H1 (cell line): ENCODE results near the gene ABHD4. TPM values are rescaled to one million over a fixed set of nuclear protein-coding genes. Genes with fewer than 3 reads are reported as not detected.
A peak's percentile ranks its signal among the peaks of the same experiment; 100 is the strongest.
"Not testable (repeated sequence)": the region's sequence is repeated elsewhere in the genome, so short reads cannot be mapped to it uniquely, and the experiment has no call there.

Source experiments
- CTCF ChIA-PET: fragments of 300-600 bp; sonication (Branson Sonifier 250); formaldehyde crosslinking; loops from one replicate; lab custom pipeline; 2021; ENCODE audit not compliant: partially characterized antibody; lab: Charles Lee
- POLR2A ChIA-PET: fragments of 300-600 bp; sonication (Branson Sonifier 250); formaldehyde crosslinking; loops from one replicate; lab custom pipeline; 2021; ENCODE audit warnings: inconsistent platforms; ENCODE audit not compliant: partially characterized antibody; lab: Charles Lee
- DNase-seq, 2 experiments: peaks; one replicate each; pipeline versions ENCODE4 v3.0.0 to v3.0.0-alpha.2; 2010 to 2022; ENCODE audit warnings: low spot score in 2 of 2, low read depth in 1 of 2, mixed read lengths in 1 of 2
- FAIRE-seq: peaks from 2 replicates; lab custom pipeline; 2011; peaks lifted over from hg19 to GRCh38; lab: Jason Lieb, UNC
- H2AFZ ChIP-seq: 2 replicates; pipeline ENCODE4 v1.8.1; 2012; ENCODE audit warnings: low read length, inconsistent platforms
- H2AK5ac ChIP-seq: 2 replicates; pipeline ENCODE4 v1.6.1; 2013; ENCODE audit warnings: low read depth, low read length
- H2BK120ac ChIP-seq: replicated peaks from 2 replicates; pipeline ENCODE3; 2013; ENCODE audit warnings: low read depth, low read length, inconsistent platforms
- H2BK12ac ChIP-seq: 2 replicates; pipeline ENCODE4 v1.6.1; 2013; ENCODE audit warnings: low read depth, low read length
- H2BK15ac ChIP-seq: 2 replicates; pipeline ENCODE4 v1.6.1; 2013; ENCODE audit warnings: low read length
- H2BK20ac ChIP-seq: 2 replicates; pipeline ENCODE4 v1.6.1; 2013; ENCODE audit warnings: low read length
- H2BK5ac ChIP-seq: 2 replicates; pipeline ENCODE4 v1.6.1; 2013; ENCODE audit warnings: low read depth, low read length
- H3K14ac ChIP-seq: 2 replicates; pipeline ENCODE4 v1.6.1; 2013; ENCODE audit warnings: inconsistent platforms; ENCODE audit not compliant: insufficient read length
- H3K18ac ChIP-seq: 2 replicates; pipeline ENCODE4 v1.6.1; 2013; ENCODE audit warnings: low read length; ENCODE audit errors: extremely low read depth
- H3K23ac ChIP-seq: 2 replicates; pipeline ENCODE4 v1.6.1; 2013; ENCODE audit warnings: inconsistent platforms; ENCODE audit not compliant: insufficient read length
- H3K23me2 ChIP-seq: 2 replicates; pipeline ENCODE4 v1.6.1; 2013; ENCODE audit warnings: low read depth, low read length
- H3K27ac ChIP-seq: 2 replicates; pipeline ENCODE4 v1.6.1; 2011; ENCODE audit warnings: low read depth, low read length, inconsistent platforms
- H3K27me3 ChIP-seq, 4 experiments: replicated peaks in 1 of 4; 1 replicate in 1 of 4; 2 replicates in 3 of 4; pipeline versions ENCODE4 v1.6.1 to v1.8.1; 2011 to 2013; ENCODE audit warnings: low read length in 3 of 4, mild to moderate bottlenecking in 3 of 4, inconsistent platforms in 2 of 4, mixed read lengths in 2 of 4, moderate library complexity in 1 of 4; ENCODE audit not compliant: control insufficient read depth in 3 of 4, insufficient read depth in 3 of 4; ENCODE audit errors: extremely low read depth in 1 of 4
- H3K36me3 ChIP-seq, 4 experiments: 2 replicates each; pipeline versions ENCODE4 v1.6.1 to v1.8.1; 2011 to 2013; ENCODE audit warnings: mild to moderate bottlenecking in 4 of 4, low read length in 3 of 4, moderate library complexity in 2 of 4, control low read depth in 1 of 4, inconsistent platforms in 1 of 4; ENCODE audit not compliant: insufficient read depth in 4 of 4, control insufficient read depth in 2 of 4
- H3K4ac ChIP-seq: replicated peaks from 2 replicates; pipeline ENCODE3; 2013; ENCODE audit warnings: low read length, low read depth, mixed read lengths, inconsistent platforms; ENCODE audit not compliant: insufficient read length
- H3K4me1 ChIP-seq, 4 experiments: replicated peaks in 1 of 4; 1 replicate in 1 of 4; 2 replicates in 3 of 4; pipeline versions ENCODE4 v1.6.1 to v1.8.1; 2011 to 2013; ENCODE audit warnings: low read length in 3 of 4, inconsistent platforms in 2 of 4, mixed read lengths in 1 of 4; ENCODE audit not compliant: insufficient read depth in 4 of 4, control insufficient read depth in 3 of 4
- H3K4me2 ChIP-seq, 2 experiments: 2 replicates each; pipeline versions ENCODE4 v1.6.1 to v1.8.1; 2011 to 2013; ENCODE audit warnings: low read depth in 2 of 2, low read length in 2 of 2, control low read depth in 1 of 2, inconsistent platforms in 1 of 2, mild to moderate bottlenecking in 1 of 2; ENCODE audit not compliant: insufficient read depth in 1 of 2
- H3K4me3 ChIP-seq, 4 experiments: fragments of 200-600, 300-600 bp in 1 of 4; sonication (generic), shearing (Covaris generic), sonication (Bioruptor Twin) in 1 of 4; 2 replicates each; pipeline versions ENCODE4 v1.5.1 to v1.8.1; 2011 to 2016; ENCODE audit warnings: low read length in 4 of 4, low read depth in 3 of 4, control low read depth in 2 of 4, inconsistent platforms in 2 of 4, mild to moderate bottlenecking in 2 of 4, mixed read lengths in 1 of 4, moderate library complexity in 1 of 4; ENCODE audit not compliant: insufficient read depth in 2 of 4; ENCODE audit errors: extremely low read depth in 1 of 4
- H3K56ac ChIP-seq: replicated peaks from 2 replicates; pipeline ENCODE3; 2013; ENCODE audit warnings: low read depth, mild to moderate bottlenecking, mixed read lengths, low read length, inconsistent platforms; ENCODE audit not compliant: insufficient read length
- H3K79me1 ChIP-seq: 2 replicates; pipeline ENCODE4 v1.6.1; 2013; ENCODE audit warnings: low read depth, low read length, control low read depth
- H3K79me2 ChIP-seq, 2 experiments: 2 replicates each; pipeline versions ENCODE4 v1.6.1 to v1.8.1; 2012 to 2013; ENCODE audit warnings: low read length in 2 of 2, mild to moderate bottlenecking in 2 of 2, inconsistent platforms in 1 of 2; ENCODE audit not compliant: insufficient read depth in 2 of 2, control insufficient read depth in 1 of 2
- H3K9ac ChIP-seq, 4 experiments: replicated peaks in 1 of 4; 1 replicate in 1 of 4; 2 replicates in 3 of 4; pipeline versions ENCODE4 v1.6.1 to v1.8.1; 2011 to 2013; ENCODE audit warnings: low read depth in 3 of 4, low read length in 3 of 4, control low read depth in 2 of 4, mild to moderate bottlenecking in 2 of 4, moderate library complexity in 2 of 4, inconsistent platforms in 1 of 4; ENCODE audit errors: extremely low read depth in 1 of 4
- H3K9me3 ChIP-seq, 2 experiments: 2 replicates each; pipeline versions ENCODE4 v1.6.1 to v1.8.1; 2012 to 2013; ENCODE audit warnings: mild to moderate bottlenecking in 2 of 2, moderate library complexity in 2 of 2, control low read depth in 1 of 2, inconsistent platforms in 1 of 2, low read depth in 1 of 2, low read length in 1 of 2, mixed read lengths in 1 of 2; ENCODE audit not compliant: insufficient read depth in 2 of 2
- H4K20me1 ChIP-seq, 2 experiments: replicated peaks in 1 of 2; 2 replicates each; pipeline versions ENCODE3 to v1.8.1; 2011 to 2013; ENCODE audit warnings: inconsistent platforms in 2 of 2, low read length in 2 of 2, mild to moderate bottlenecking in 1 of 2; ENCODE audit not compliant: insufficient read depth in 2 of 2, control insufficient read depth in 1 of 2
- H4K5ac ChIP-seq: 2 replicates; pipeline ENCODE4 v1.6.1; 2013; ENCODE audit warnings: low read length, low read depth, mixed read lengths, inconsistent platforms; ENCODE audit not compliant: insufficient read length
- H4K8ac ChIP-seq: 2 replicates; pipeline ENCODE4 v1.8.0; 2013; ENCODE audit warnings: mild to moderate bottlenecking, moderate library complexity, low read length, inconsistent platforms; ENCODE audit not compliant: insufficient read depth; ENCODE audit errors: extremely low read depth
- H4K91ac ChIP-seq: replicated peaks from 2 replicates; pipeline ENCODE3; 2013; ENCODE audit warnings: low read length, mixed read lengths, inconsistent platforms; ENCODE audit not compliant: insufficient read length
- WGBS, 2 experiments: shearing (Covaris generic) in 1 of 2; methylation state at CpG; one replicate each; pipeline versions ENCODE4 v1.1.6 to v1.1.7; 2013 to 2015; ENCODE audit warnings: low lambda C conversion rate in 2 of 2, mixed read lengths in 2 of 2, inconsistent platforms in 1 of 2, low coverage in 1 of 2, missing lambda C conversion rate in 1 of 2; ENCODE audit not compliant: insufficient replicate concordance in 2 of 2, insufficient coverage in 1 of 2, insufficient read length in 1 of 2; ENCODE audit errors: extremely low coverage in 1 of 2, missing lambda C conversion rate in 1 of 2; 5-methylcytosine and 5-hydroxymethylcytosine counted together
- polyA plus RNA-seq, 7 experiments: library from polyadenylated mRNA; depleted of rRNA in 3 of 7; stranded (reverse) in 5 of 7; unstranded in 2 of 7; fragments of >200 nt in 5 of 7; fragments of 200-250 nt in 2 of 7; gene quantifications; 1 replicate in 5 of 7; 2 replicates in 1 of 7; 4 replicates in 1 of 7; pipeline versions ENCODE4 v1.2.1 to v1.2.3, GENCODE V29; 2011 to 2013; ENCODE audit warnings: missing spikeins in 2 of 7, mixed read lengths in 2 of 7
- total RNA-seq: library from RNA; stranded (reverse); fragmentation: NEBNext Ultra II Directional; extraction: Animal tissue kit (Norgen Biotek cat#: 25700); gene quantifications from 2 replicates; pipeline ENCODE4 v1.2.1, GENCODE V29; 2021

Gene ABHD4
- total and polyA plus RNA-seq, 2 of the 8 experiments (the other 6 are each of a cell fraction or from before 2014, with no cell fraction given): 32.4 to 42.9 TPM

- H3K36me3 ChIP-seq, H3K9me3 ChIP-seq, H3K4me3 ChIP-seq, DNase-seq, H4K5ac ChIP-seq, H3K23ac ChIP-seq, H3K4me2 ChIP-seq, H2BK15ac ChIP-seq, H3K79me1 ChIP-seq, FAIRE-seq, H4K91ac ChIP-seq, H3K4ac ChIP-seq, H3K23me2 ChIP-seq, H3K9ac ChIP-seq, H3K27me3 ChIP-seq, POLR2A ChIA-PET, H2BK20ac ChIP-seq, H3K18ac ChIP-seq, H2AFZ ChIP-seq, H3K79me2 ChIP-seq, H3K27ac ChIP-seq, H4K20me1 ChIP-seq, H2BK120ac ChIP-seq, H2AK5ac ChIP-seq, H3K14ac ChIP-seq, H4K8ac ChIP-seq, H3K56ac ChIP-seq, H2BK5ac ChIP-seq: not testable (repeated sequence)
- H3K4me1 ChIP-seq: peaks cover 5 to 17% (median 7%) of the 10 kb centered on the region in 4 experiments
- WGBS, 2 experiments: 83% methylated on average over 4 of the region's 14 CpGs; no CpG with 5 or more reads in 1 of the 2 experiments
- CTCF ChIA-PET: interaction anchor here (0.6 to 3.6 kb wide), 6 partner anchors 11 to 164 kb away, joined by 3 to 38 read pairs (median 10); no protein-coding TSS in a partner anchor
- 0 out of 2 replicates have a peak overlapping the region, but pooled peaks have one; percentile 65 for H2BK12ac ChIP-seq
Measured at GRCh38 chr14:22553861-22554497, 44.1 kb upstream of the ABHD4 start.
